Skeletal muscle satellite cell (primary cell): ENCODE data around the gene POLE.
A peak's percentile ranks its signal among the peaks of the same experiment; 100 is the strongest.
"Not testable (repeated sequence)": the region's sequence is repeated elsewhere in the genome, so short reads cannot be mapped to it uniquely, and the experiment has no call there.

Experiments
- H3K27me3 ChIP-seq: 2 replicates; pipeline ENCODE4 v1.7.0; 2013; ENCODE audit warnings: low read length; ENCODE audit not compliant: control insufficient read depth, insufficient read depth
- H3K36me3 ChIP-seq: 2 replicates; pipeline ENCODE4 v1.7.0; 2013; ENCODE audit warnings: mild to moderate bottlenecking, control low read depth, low read length; ENCODE audit not compliant: insufficient read depth
- H3K4me1 ChIP-seq: 2 replicates; pipeline ENCODE4 v1.7.0; 2013; ENCODE audit warnings: low read length; ENCODE audit not compliant: control insufficient read depth, insufficient read depth
- H3K4me2 ChIP-seq: 2 replicates; pipeline ENCODE4 v1.7.0; 2013; ENCODE audit warnings: mild to moderate bottlenecking, low read length
- H3K4me3 ChIP-seq: 2 replicates; pipeline ENCODE4 v1.7.0; 2013; ENCODE audit warnings: low read length
- H3K9ac ChIP-seq: 2 replicates; pipeline ENCODE4 v1.7.0; 2013; ENCODE audit warnings: mild to moderate bottlenecking, low read depth, low read length, moderate library complexity
- H3K9me3 ChIP-seq: replicated peaks from 2 replicates; pipeline ENCODE4 v1.7.0; 2013; ENCODE audit warnings: mild to moderate bottlenecking, control low read depth, low read length

Gene POLE

DNA sequence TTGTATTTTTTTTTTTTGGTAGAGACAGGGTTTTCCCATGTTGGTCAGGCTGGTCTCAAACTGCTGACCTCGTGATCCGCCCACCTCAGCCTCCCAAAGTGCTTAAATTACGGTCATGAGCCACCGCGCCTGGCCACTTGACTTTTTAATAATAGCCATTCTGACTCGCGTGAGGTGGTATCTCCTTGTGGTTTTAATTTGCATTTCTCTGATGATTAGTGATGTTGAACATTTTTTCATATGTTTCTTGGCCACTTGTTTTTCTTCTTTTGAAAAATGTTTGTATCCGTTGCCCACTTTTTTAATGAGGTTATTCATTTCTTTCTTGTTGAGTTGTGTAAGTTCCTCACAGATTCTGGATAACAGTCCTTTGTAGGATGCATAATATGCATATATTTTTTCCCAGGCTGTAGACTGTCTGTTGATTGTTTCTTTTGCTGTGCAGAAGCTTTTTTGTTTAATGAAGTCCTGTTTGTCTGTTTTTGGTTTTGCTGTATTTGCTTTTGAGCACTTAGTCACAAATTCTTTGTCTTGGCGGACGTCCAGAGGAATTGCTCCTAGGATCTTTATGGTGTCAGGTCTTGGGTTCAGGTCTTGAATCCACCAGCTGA lies 13.2 kb upstream of the POLE start:
- Histone ChIP-seq H3K27me3 (no peaks in the 10 kb centered on the region), H3K4me1 (peaks cover 8% of the 10 kb centered on the region), H3K4me3 (no peak overlapping the region), H3K4me2 (no peak overlapping the region), H3K36me3 (peaks cover 17% of the 10 kb centered on the region), H3K9ac (no peak overlapping the region), H3K9me3 (no peaks in the 10 kb centered on the region)

DNA sequence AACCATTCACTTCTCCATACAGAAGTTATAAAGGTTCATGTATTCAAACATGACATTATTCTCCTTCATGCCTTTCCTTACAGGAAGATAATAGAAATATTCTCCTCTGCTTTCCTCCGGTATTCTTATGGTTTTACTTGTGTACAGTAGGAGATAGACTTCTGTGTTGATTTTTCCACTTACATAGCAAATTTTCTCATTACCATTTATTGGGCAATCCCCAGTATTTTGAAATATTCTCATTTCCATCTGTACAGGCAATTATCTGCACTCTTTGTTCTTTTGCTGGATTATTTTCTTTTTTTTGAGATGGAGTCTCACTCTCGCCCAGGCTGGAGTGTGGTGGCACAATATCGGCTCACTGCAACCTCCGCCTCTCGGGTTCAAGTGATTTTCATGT lies 11.2 kb upstream of the POLE start:
- Histone ChIP-seq H3K4me1 (peaks cover 8% of the 10 kb centered on the region), H3K36me3 (peaks cover 12% of the 10 kb centered on the region), H3K9ac (no peak overlapping the region), H3K27me3 (no peaks in the 10 kb centered on the region), H3K4me3 (no peak overlapping the region), H3K4me2 (no peak overlapping the region), H3K9me3 (no peaks in the 10 kb centered on the region)

DNA sequence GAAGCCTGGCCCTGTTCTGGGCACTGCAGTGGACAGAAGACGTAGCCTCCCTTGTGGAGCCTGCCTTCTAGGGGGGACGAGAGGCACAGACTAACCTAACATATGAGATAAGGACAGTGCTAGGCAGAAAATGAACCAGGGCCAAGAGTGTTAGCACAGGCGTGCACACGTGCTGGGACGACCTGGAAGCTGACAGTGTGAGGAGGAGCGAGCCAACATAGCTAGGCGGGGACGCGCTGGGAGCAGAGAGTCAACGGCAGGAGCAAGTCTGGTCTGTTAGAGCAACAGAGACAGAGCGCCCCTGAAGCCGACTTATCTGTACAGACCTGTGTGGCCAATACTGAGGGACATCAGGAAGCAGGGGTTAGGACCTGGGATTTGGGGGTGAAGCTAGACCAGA lies 8.3 kb upstream of the POLE start:
- no peak overlapping the region for H3K4me2 ChIP-seq
- no peak overlapping the region for H3K4me3 ChIP-seq
- no peaks in the 10 kb centered on the region for H3K27me3 ChIP-seq
- H3K9me3 ChIP-seq: no peaks in the 10 kb centered on the region
- H3K4me1 ChIP-seq: peaks cover 5% of the 10 kb centered on the region
- peaks cover 9% of the 10 kb centered on the region for H3K36me3 ChIP-seq
- no peak overlapping the region for H3K9ac ChIP-seq

DNA sequence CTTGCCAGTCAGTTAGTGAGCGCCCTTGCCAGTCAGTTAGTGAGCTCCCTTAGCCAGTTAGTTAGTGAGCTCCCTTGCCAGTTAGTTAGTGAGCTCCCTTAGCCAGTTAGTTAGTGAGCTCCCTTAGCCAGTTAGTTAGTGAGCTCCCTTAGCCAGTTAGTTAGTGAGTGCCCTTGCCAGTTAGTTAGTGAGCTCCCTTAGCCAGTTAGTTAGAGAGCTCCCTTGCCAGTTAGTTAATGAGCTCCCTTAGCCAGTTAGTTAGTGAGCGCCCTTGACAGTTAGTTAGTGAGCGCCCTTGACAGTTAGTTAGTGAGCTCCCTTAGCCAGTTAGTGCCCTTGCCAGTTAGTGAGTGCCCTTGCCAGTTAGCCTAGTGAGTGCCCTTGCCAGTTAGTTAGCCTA lies 7.7 kb upstream of the POLE start:
- not testable (repeated sequence) for H3K36me3 ChIP-seq, H3K4me2 ChIP-seq, H3K4me1 ChIP-seq, H3K4me3 ChIP-seq, H3K9me3 ChIP-seq, H3K27me3 ChIP-seq, H3K9ac ChIP-seq

GRCh38 chr12:132692030-132692429 lies 4.9 kb upstream of the POLE start:
- H3K4me2 ChIP-seq, H3K36me3 ChIP-seq, H3K4me3 ChIP-seq, H3K9ac ChIP-seq, H3K27me3 ChIP-seq, H3K9me3 ChIP-seq, H3K4me1 ChIP-seq: not testable (repeated sequence)

GRCh38 chr12:132690112-132690511 lies 3.0 kb upstream of the POLE start:
- no peaks in the 10 kb centered on the region for H3K9me3 ChIP-seq
- no peaks in the 10 kb centered on the region for H3K36me3 ChIP-seq
- H3K4me1 ChIP-seq: peaks cover 3% of the 10 kb centered on the region
- no peak overlapping the region for H3K4me2 ChIP-seq
- no peaks in the 10 kb centered on the region for H3K27me3 ChIP-seq
- H3K9ac ChIP-seq: no peak overlapping the region
- H3K4me3 ChIP-seq: no peak overlapping the region

GRCh38 chr12:132689227-132689626 lies 2.1 kb upstream of the POLE start:
- H3K9ac ChIP-seq: no peak overlapping the region
- no peaks in the 10 kb centered on the region for H3K36me3 ChIP-seq
- no peak overlapping the region for H3K4me2 ChIP-seq
- no peaks in the 10 kb centered on the region for H3K9me3 ChIP-seq
- no peak overlapping the region for H3K4me3 ChIP-seq
- H3K4me1 ChIP-seq: peaks cover 3% of the 10 kb centered on the region
- H3K27me3 ChIP-seq: no peaks in the 10 kb centered on the region

- peak overlapping the region; percentile 94 for H3K4me3 ChIP-seq
- H3K36me3 ChIP-seq: no peaks in the 10 kb centered on the region
- peak overlapping the region; percentile 92 for H3K9ac ChIP-seq
- H3K4me1 ChIP-seq: peaks cover 3% of the 10 kb centered on the region
- peak overlapping the region; percentile 82 for H3K4me2 ChIP-seq
- no peaks in the 10 kb centered on the region for H3K27me3 ChIP-seq
- H3K9me3 ChIP-seq: no peaks in the 10 kb centered on the region
Measured at GRCh38 chr12:132686825-132687210, 324 bp downstream of the POLE start.

DNA sequence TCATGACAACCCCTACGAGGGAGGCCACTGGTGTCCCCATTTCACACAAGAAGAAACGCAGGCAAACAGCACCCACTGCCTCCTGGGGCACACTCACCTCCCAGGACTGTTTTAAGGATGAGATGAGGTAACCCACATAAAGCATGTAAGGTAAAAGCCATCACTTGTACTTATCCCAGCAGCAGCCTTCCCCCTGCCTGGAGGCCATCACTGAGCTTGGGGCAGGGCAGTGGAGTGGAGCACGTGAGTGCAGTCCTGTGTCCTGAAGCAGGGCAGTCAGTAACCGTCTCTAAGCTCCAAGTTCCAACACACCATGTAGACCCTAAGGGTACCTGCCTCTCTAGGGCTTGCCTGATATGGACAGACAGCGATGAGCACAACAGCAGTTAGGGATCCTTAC lies 1.7 kb downstream of the POLE start:
- Histone ChIP-seq H3K27me3 (no peaks in the 10 kb centered on the region), H3K4me3 (no peak overlapping the region), H3K9ac (no peak overlapping the region), H3K36me3 (no peaks in the 10 kb centered on the region), H3K4me1 (peaks cover 3% of the 10 kb centered on the region), H3K9me3 (no peaks in the 10 kb centered on the region), H3K4me2 (peak overlapping the region; percentile 82)

GRCh38 chr12:132677492-132677891 lies 9.7 kb downstream of the POLE start:
- Histone ChIP-seq H3K27me3 (no peaks in the 10 kb centered on the region), H3K4me2 (no peak overlapping the region), H3K4me1 (no peaks in the 10 kb centered on the region), H3K36me3 (peaks cover 39% of the 10 kb centered on the region), H3K9me3 (no peaks in the 10 kb centered on the region), H3K9ac (no peak overlapping the region), H3K4me3 (no peak overlapping the region)

- no peaks in the 10 kb centered on the region for H3K9me3 ChIP-seq
- H3K4me1 ChIP-seq: no peaks in the 10 kb centered on the region
- no peak overlapping the region for H3K9ac ChIP-seq
- no peaks in the 10 kb centered on the region for H3K27me3 ChIP-seq
- no peak overlapping the region for H3K4me2 ChIP-seq
- no peak overlapping the region for H3K4me3 ChIP-seq
- peaks cover 41% of the 10 kb centered on the region for H3K36me3 ChIP-seq
Measured at GRCh38 chr12:132675757-132676432, 11.2 kb downstream of the POLE start.

DNA sequence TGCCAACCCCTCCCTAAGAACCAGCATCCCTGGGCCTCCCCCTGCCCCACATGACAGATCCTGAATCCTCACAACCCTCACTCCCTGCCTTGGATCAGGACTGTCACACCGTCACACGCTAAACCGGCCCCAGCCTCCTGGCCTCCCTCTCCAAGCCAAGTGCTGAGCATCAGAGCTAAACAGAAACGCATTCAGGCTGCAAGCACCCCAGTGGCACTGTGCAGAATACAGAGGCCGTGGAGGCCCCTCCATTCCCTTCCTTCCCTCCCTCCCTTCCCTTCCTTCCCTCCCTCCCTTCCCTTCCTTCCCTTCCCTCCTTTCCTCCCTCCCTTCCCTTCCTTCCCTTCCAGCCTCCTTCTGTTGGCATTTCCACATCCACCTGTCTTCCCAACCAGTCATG lies 12.6 kb downstream of the POLE start:
- Histone ChIP-seq H3K4me2 (no peak overlapping the region), H3K9ac (no peak overlapping the region), H3K4me3 (no peak overlapping the region), H3K9me3 (no peaks in the 10 kb centered on the region), H3K27me3 (no peaks in the 10 kb centered on the region), H3K4me1 (no peaks in the 10 kb centered on the region), H3K36me3 (peaks cover 44% of the 10 kb centered on the region)
